Astrocyte (in vitro differentiated cells and primary cell): ENCODE results near the gene LPXN. TPM values are rescaled to one million over a fixed set of nuclear protein-coding genes. Genes with fewer than 3 reads are reported as not detected.

Experiments
- DNase-seq: peaks from one replicate; pipeline ENCODE4 v3.0.0-alpha.2; 2010; ENCODE audit warnings: low read depth
- FAIRE-seq: peaks from 2 replicates; lab custom pipeline; 2011; peaks lifted over from hg19 to GRCh38; lab: Jason Lieb, UNC
- H2AFZ ChIP-seq: 2 replicates; pipeline ENCODE4 v1.6.0; 2012; ENCODE audit warnings: low read depth, low read length, inconsistent platforms
- H3K27ac ChIP-seq: 2 replicates; pipeline ENCODE4 v1.5.1; 2011; ENCODE audit warnings: low read depth, low read length, inconsistent platforms
- H3K27me3 ChIP-seq: 2 replicates; pipeline ENCODE4 v1.6.0; 2011; ENCODE audit warnings: low read length, inconsistent platforms; ENCODE audit not compliant: insufficient read depth
- H3K36me3 ChIP-seq: 2 replicates; pipeline ENCODE4 v1.5.1; 2011; ENCODE audit warnings: low read length, inconsistent platforms; ENCODE audit not compliant: insufficient read depth
- H3K4me1 ChIP-seq: 2 replicates; pipeline ENCODE4 v1.5.1; 2011; ENCODE audit warnings: low read length, inconsistent platforms; ENCODE audit not compliant: insufficient read depth
- H3K4me2 ChIP-seq: 2 replicates; pipeline ENCODE4 v1.6.0; 2012; ENCODE audit warnings: low read length, inconsistent platforms
- H3K4me3 ChIP-seq: 2 replicates; pipeline ENCODE4 v1.5.1; 2011; ENCODE audit warnings: low read depth, mild to moderate bottlenecking, low read length, inconsistent platforms; ENCODE audit not compliant: insufficient read depth
- H3K79me2 ChIP-seq: 2 replicates; pipeline ENCODE4 v1.6.0; 2012; ENCODE audit warnings: mild to moderate bottlenecking, low read length, inconsistent platforms; ENCODE audit not compliant: insufficient read depth
- H3K9ac ChIP-seq: 2 replicates; pipeline ENCODE4 v1.6.0; 2012; ENCODE audit warnings: mild to moderate bottlenecking, low read length, inconsistent platforms
- H3K9me3 ChIP-seq: 2 replicates; pipeline ENCODE4 v1.5.1; 2012; ENCODE audit warnings: low read depth, mild to moderate bottlenecking, low read length, inconsistent platforms; ENCODE audit not compliant: insufficient read depth
- H4K20me1 ChIP-seq: 2 replicates; pipeline ENCODE4 v1.6.0; 2012; ENCODE audit warnings: low read length, inconsistent platforms; ENCODE audit not compliant: insufficient read depth
- H3K27ac Mint-ChIP-seq: one replicate; pipeline ENCODE4 v1.8.0; 2021; ENCODE audit warnings: mild to moderate bottlenecking, mixed read lengths; ENCODE audit not compliant: unreplicated experiment
- H3K27me3 Mint-ChIP-seq: one replicate; pipeline ENCODE4 v1.8.0; 2021; ENCODE audit warnings: low read depth, mixed read lengths; ENCODE audit not compliant: unreplicated experiment
- H3K36me3 Mint-ChIP-seq: one replicate; pipeline ENCODE4 v1.8.0; 2021; ENCODE audit warnings: low read depth, mixed read lengths; ENCODE audit not compliant: unreplicated experiment
- H3K4me1 Mint-ChIP-seq: one replicate; pipeline ENCODE4 v1.8.0; 2021; ENCODE audit warnings: low read depth, mixed read lengths; ENCODE audit not compliant: unreplicated experiment
- H3K4me3 Mint-ChIP-seq: one replicate; pipeline ENCODE4 v1.8.0; 2021; ENCODE audit warnings: mild to moderate bottlenecking, moderate library complexity, mixed read lengths; ENCODE audit not compliant: unreplicated experiment
- H3K9me3 Mint-ChIP-seq: one replicate; pipeline ENCODE4 v1.8.0; 2021; ENCODE audit warnings: mild to moderate bottlenecking, mixed read lengths; ENCODE audit not compliant: unreplicated experiment
- CTCF ChIP-seq: IDR thresholded peaks from 2 replicates; pipeline ENCODE4 v1.5.1; 2011; ENCODE audit warnings: low read depth, mild to moderate bottlenecking, inconsistent platforms, low read length, moderate library complexity; ENCODE audit not compliant: insufficient read depth
- EZH2 ChIP-seq: IDR thresholded peaks from 2 replicates; pipeline ENCODE4 v1.6.1; 2012; ENCODE audit warnings: mild to moderate bottlenecking, low read length, inconsistent platforms; ENCODE audit not compliant: insufficient read depth
- total RNA-seq: library from RNA; stranded (reverse); gene quantifications from 2 replicates; pipeline ENCODE4 v1.2.1, GENCODE V29; 2021

LPXN gene
- total RNA-seq, 1 donor from 2014 or later = 3.7 TPM

GRCh38 chr11:58592760-58593472 lies 17.3 kb upstream of the LPXN start:
- no peak for DNase-seq
- no peaks in the 10 kb centered on the region for H3K9me3 Mint-ChIP-seq
- Histone ChIP-seq H3K4me2 (no peak overlapping the region), H4K20me1 (peaks cover 71% of the 10 kb centered on the region), H3K9ac (no peak overlapping the region), H3K27me3 (no peaks in the 10 kb centered on the region), H2AFZ (no peak overlapping the region), H3K4me3 (no peak overlapping the region), H3K27ac (no peak overlapping the region), H3K79me2 (peaks cover 100% of the 10 kb centered on the region), H3K36me3 (peaks cover 2% of the 10 kb centered on the region), H3K4me1 (no peaks in the 10 kb centered on the region), H3K9me3 (no peaks in the 10 kb centered on the region)
- TF ChIP-seq EZH2 (no peak), CTCF (no peak)
- H3K4me3 Mint-ChIP-seq = no peak overlapping the region
- H3K27me3 Mint-ChIP-seq = no peaks in the 10 kb centered on the region
- H3K27ac Mint-ChIP-seq = no peak overlapping the region
- peaks cover 8% of the 10 kb centered on the region for H3K36me3 Mint-ChIP-seq
- FAIRE-seq = no peak
- no peaks in the 10 kb centered on the region for H3K4me1 Mint-ChIP-seq

- DNase-seq (no peak), FAIRE-seq (no peak)
- H3K4me1 ChIP-seq = no peaks in the 10 kb centered on the region
- no peak overlapping the region for H3K27ac Mint-ChIP-seq
- H4K20me1 ChIP-seq = peaks cover 64% of the 10 kb centered on the region
- no peak overlapping the region for H2AFZ ChIP-seq
- no peak overlapping the region for H3K4me3 ChIP-seq
- peaks cover 6% of the 10 kb centered on the region for H3K36me3 ChIP-seq
- no peak overlapping the region for H3K9ac ChIP-seq
- H3K4me2 ChIP-seq = no peak overlapping the region
- H3K79me2 ChIP-seq = peaks cover 100% of the 10 kb centered on the region
- H3K36me3 Mint-ChIP-seq = peaks cover 8% of the 10 kb centered on the region
- no peaks in the 10 kb centered on the region for H3K9me3 ChIP-seq
- TF ChIP-seq CTCF = no peak
- TF ChIP-seq EZH2 = no peak
- no peaks in the 10 kb centered on the region for H3K27me3 ChIP-seq
- H3K4me1 Mint-ChIP-seq = no peaks in the 10 kb centered on the region
- H3K27ac ChIP-seq = no peak overlapping the region
- no peaks in the 10 kb centered on the region for H3K9me3 Mint-ChIP-seq
- no peaks in the 10 kb centered on the region for H3K27me3 Mint-ChIP-seq
- H3K4me3 Mint-ChIP-seq = no peak overlapping the region
Observed at GRCh38 chr11:58591659-58592058, 16.0 kb upstream of the LPXN start.

GRCh38 chr11:58586998-58587397 lies 11.3 kb upstream of the LPXN start:
- Histone ChIP-seq H3K27ac (no peak overlapping the region), H3K27me3 (no peaks in the 10 kb centered on the region), H2AFZ (no peak overlapping the region), H3K79me2 (peaks cover 100% of the 10 kb centered on the region), H4K20me1 (peaks cover 51% of the 10 kb centered on the region), H3K4me2 (no peak overlapping the region), H3K9ac (no peak overlapping the region), H3K4me1 (no peaks in the 10 kb centered on the region), H3K36me3 (peaks cover 4% of the 10 kb centered on the region), H3K9me3 (no peaks in the 10 kb centered on the region), H3K4me3 (no peak overlapping the region)
- no peaks in the 10 kb centered on the region for H3K27me3 Mint-ChIP-seq
- peaks cover 13% of the 10 kb centered on the region for H3K4me1 Mint-ChIP-seq
- H3K27ac Mint-ChIP-seq = no peak overlapping the region
- DNase-seq = no peak
- no peaks in the 10 kb centered on the region for H3K9me3 Mint-ChIP-seq
- H3K36me3 Mint-ChIP-seq = peaks cover 3% of the 10 kb centered on the region
- FAIRE-seq = no peak
- no peak overlapping the region for H3K4me3 Mint-ChIP-seq
- no peak for TF ChIP-seq CTCF
